ENCODE measurements around the gene ATOSA. TPM values are rescaled to one million over a fixed set of nuclear protein-coding genes. Genes with fewer than 3 reads are reported as not detected.

Gene ATOSA
- total RNA-seq, 1 experiment from 2014 or later = 5.8 TPM

DNA sequence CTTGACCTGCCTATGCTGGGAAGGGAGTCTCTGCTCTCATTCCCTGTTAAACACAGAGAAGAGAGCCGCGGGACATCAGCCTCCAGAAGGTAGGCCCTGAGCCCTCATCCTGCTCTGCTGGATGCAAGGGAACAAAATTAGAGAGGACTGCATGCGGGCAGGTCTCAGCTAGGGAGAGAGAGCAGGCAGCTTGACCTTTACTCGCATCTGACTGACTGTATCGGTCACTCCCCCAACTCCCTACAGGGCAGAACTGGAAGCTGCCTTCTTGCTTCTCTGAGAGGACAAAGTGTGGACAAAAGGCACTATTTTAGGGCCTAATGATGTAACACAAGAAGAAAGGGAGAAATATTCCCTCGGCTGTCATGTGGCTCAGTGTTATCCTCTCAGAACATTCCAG is 38.7 kb upstream of the ATOSA start:
- Histone ChIP-seq H3K27ac (ENCODE audit: insufficient read length, low read depth, low read length) (no peak overlapping the region), H3K4me2 (ENCODE audit: insufficient read depth, insufficient read length, low read length) (no peak overlapping the region), H2AK5ac (ENCODE audit: insufficient read length, low read length) (no peak overlapping the region), H4K91ac (ENCODE audit: insufficient read length, low read depth, low read length) (no peak overlapping the region), H3K4ac (ENCODE audit: low read depth, low read length) (no peak overlapping the region), H3K9me3 (ENCODE audit: control insufficient read depth, low read depth, low read length) (no peaks in the 10 kb centered on the region), H4K8ac (replicated peaks; ENCODE audit: insufficient read length, low read depth, low read length) (no peak overlapping the region), H3K23me2 (ENCODE audit: insufficient read length, low read depth, low read length, poor library complexity, severe bottlenecking) (no peaks in the 10 kb centered on the region), H4K20me1 (ENCODE audit: control insufficient read depth, insufficient read depth, insufficient read length) (no peaks in the 10 kb centered on the region), H2BK120ac (ENCODE audit: low read depth, low read length, poor library complexity, severe bottlenecking) (no peak overlapping the region), H2BK12ac (ENCODE audit: insufficient read length, low read depth, low read length) (no peak overlapping the region), H3K79me2 (ENCODE audit: insufficient read depth, low read length) (no peaks in the 10 kb centered on the region), H3K79me1 (ENCODE audit: insufficient read depth, low read depth, low read length, poor library complexity, severe bottlenecking) (no peaks in the 10 kb centered on the region), H3K18ac (ENCODE audit: insufficient read length, low read depth, low read length) (no peak overlapping the region), H3K9ac (ENCODE audit: extremely low read depth, insufficient read length, low read length) (no peak overlapping the region), H2AFZ (ENCODE audit: low read length) (no peak overlapping the region), H4K5ac (ENCODE audit: insufficient read length, low read depth, low read length) (no peak overlapping the region), H2BK15ac (ENCODE audit: low read depth, low read length) (no peak overlapping the region), H3K56ac (ENCODE audit: insufficient read length, low read depth, low read length) (no peak overlapping the region), H2BK20ac (ENCODE audit: low read depth, low read length, poor library complexity, severe bottlenecking) (no peak overlapping the region), H3K23ac (ENCODE audit: insufficient read length, low read depth, low read length) (no peak overlapping the region), H3K14ac (ENCODE audit: insufficient read depth, low read length) (no peak overlapping the region), H3K27me3 (ENCODE audit: insufficient read depth, low read length) (no peaks in the 10 kb centered on the region), H2BK5ac (ENCODE audit: insufficient read length, low read length) (no peak overlapping the region), H3K4me1 (ENCODE audit: insufficient read depth, low read length) (peaks cover 3% of the 10 kb centered on the region; the same call in 1 of the 2 replicates), H3T11ph (ENCODE audit: low read length) (no peak overlapping the region)
- peaks cover 6 to 12% of the 10 kb centered on the region in 2 experiments; a peak in 3 of 4 replicates for H3K4me1 Mint-ChIP-seq
- no peaks in the 10 kb centered on the region; a peak in 1 of 5 replicates for H3K9me3 Mint-ChIP-seq
- H3K27ac Mint-ChIP-seq = no peak overlapping the region
- H3K27me3 Mint-ChIP-seq (ENCODE audit: low read depth) = no peaks in the 10 kb centered on the region; the same call in 1 of the 2 replicates
- no peak for DNase-seq
- no CpG with 5 or more reads among the region's 6 CpGs for WGBS (ENCODE audit: extremely low coverage, insufficient read length, low lambda C conversion rate)
- no peaks in the 10 kb centered on the region for H3K36me3 Mint-ChIP-seq (ENCODE audit: insufficient read depth in 1 of 3, low read depth in 3 of 3)
- TF ChIP-seq, protein P1, sequence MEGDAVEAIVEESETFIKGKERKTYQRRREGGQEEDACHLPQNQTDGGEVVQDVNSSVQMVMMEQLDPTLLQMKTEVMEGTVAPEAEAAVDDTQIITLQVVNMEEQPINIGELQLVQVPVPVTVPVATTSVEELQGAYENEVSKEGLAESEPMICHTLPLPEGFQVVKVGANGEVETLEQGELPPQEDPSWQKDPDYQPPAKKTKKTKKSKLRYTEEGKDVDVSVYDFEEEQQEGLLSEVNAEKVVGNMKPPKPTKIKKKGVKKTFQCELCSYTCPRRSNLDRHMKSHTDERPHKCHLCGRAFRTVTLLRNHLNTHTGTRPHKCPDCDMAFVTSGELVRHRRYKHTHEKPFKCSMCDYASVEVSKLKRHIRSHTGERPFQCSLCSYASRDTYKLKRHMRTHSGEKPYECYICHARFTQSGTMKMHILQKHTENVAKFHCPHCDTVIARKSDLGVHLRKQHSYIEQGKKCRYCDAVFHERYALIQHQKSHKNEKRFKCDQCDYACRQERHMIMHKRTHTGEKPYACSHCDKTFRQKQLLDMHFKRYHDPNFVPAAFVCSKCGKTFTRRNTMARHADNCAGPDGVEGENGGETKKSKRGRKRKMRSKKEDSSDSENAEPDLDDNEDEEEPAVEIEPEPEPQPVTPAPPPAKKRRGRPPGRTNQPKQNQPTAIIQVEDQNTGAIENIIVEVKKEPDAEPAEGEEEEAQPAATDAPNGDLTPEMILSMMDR (conservative IDR thresholded peaks at IDR 0.05) = no peak
- H3K4me3 Mint-ChIP-seq = no peak overlapping the region
